Measurements from ENCODE around the gene MPIG6B.

MPIG6B gene

DNA sequence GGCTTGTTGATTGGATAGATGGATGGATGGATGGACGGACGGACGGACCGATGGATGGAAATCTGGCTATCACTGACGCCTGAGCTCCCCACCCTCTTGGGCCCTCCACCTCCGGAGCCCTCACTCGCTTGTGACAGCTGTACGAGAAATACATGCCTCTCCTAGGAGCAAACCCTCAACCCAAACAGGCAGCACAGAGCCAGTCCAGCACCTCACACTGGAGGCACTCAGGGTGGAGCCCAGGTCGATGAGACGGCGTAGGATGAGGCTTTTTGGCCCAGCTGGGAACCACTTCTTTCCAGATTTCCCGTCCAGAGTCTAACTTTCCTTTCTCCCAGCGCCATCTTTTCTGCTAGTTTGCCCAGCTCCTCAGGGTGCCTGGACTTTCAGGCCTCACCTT lies 39.6 kb upstream of the MPIG6B start:
- TF ChIP-seq, protein P1, sequence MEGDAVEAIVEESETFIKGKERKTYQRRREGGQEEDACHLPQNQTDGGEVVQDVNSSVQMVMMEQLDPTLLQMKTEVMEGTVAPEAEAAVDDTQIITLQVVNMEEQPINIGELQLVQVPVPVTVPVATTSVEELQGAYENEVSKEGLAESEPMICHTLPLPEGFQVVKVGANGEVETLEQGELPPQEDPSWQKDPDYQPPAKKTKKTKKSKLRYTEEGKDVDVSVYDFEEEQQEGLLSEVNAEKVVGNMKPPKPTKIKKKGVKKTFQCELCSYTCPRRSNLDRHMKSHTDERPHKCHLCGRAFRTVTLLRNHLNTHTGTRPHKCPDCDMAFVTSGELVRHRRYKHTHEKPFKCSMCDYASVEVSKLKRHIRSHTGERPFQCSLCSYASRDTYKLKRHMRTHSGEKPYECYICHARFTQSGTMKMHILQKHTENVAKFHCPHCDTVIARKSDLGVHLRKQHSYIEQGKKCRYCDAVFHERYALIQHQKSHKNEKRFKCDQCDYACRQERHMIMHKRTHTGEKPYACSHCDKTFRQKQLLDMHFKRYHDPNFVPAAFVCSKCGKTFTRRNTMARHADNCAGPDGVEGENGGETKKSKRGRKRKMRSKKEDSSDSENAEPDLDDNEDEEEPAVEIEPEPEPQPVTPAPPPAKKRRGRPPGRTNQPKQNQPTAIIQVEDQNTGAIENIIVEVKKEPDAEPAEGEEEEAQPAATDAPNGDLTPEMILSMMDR (IDR thresholded peaks at IDR 0.05) = no peak
- no peak overlapping the region for H3K27ac ChIP-seq
- no peak overlapping the region for H3K4me3 ChIP-seq
- no peak for DNase-seq (ENCODE audit: low spot score)

DNA sequence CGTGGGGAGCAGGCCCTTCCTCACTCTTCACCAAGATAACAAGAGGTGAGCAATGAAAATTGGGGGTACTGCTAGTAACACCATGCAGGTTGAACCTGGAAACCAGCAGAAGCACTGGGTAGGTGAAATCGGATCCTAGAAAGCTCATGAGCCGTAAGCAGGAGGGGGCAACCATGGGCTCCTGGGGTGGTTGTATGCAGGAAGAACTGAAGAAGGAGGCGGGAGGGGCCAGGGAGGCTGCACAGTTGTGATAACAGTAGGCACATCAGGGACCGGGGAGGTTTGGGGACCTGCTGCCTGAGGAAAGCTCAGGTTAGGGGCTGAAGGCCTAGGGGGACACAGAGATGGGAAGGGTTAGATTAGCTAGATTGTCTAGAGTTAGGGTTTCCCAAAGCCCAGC lies 36.7 kb upstream of the MPIG6B start:
- H3K27ac ChIP-seq = no peak overlapping the region
- no peak for DNase-seq (ENCODE audit: low spot score)
- no peak overlapping the region for H3K4me3 ChIP-seq
- TF ChIP-seq, protein P1 (IDR thresholded peaks at IDR 0.05) = no peak

DNA sequence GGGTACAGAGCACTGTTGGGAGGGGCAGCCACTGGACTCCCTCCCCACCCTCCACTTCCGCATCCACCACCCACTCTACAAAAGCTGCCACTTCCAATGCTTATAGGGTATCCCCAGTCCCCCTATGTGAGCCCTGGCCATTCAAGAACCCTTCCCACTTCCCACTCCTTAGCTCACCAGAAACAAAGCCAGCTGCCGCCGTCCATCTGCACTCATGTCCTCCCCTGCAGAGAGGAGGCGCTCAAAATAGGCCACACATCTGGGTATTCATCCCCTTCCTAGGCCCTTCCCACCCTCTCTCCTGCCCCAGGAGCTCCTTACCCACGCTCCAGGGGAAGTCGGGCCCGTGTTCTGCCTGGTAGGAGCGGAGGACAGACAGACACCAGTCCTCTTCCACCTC lies 35.9 kb upstream of the MPIG6B start:
- TF ChIP-seq, protein P1 (IDR thresholded peaks at IDR 0.05) = no peak
- no peak for DNase-seq (ENCODE audit: low spot score)
- Histone ChIP-seq H3K27ac (no peak overlapping the region), H3K4me3 (no peak overlapping the region)

DNA sequence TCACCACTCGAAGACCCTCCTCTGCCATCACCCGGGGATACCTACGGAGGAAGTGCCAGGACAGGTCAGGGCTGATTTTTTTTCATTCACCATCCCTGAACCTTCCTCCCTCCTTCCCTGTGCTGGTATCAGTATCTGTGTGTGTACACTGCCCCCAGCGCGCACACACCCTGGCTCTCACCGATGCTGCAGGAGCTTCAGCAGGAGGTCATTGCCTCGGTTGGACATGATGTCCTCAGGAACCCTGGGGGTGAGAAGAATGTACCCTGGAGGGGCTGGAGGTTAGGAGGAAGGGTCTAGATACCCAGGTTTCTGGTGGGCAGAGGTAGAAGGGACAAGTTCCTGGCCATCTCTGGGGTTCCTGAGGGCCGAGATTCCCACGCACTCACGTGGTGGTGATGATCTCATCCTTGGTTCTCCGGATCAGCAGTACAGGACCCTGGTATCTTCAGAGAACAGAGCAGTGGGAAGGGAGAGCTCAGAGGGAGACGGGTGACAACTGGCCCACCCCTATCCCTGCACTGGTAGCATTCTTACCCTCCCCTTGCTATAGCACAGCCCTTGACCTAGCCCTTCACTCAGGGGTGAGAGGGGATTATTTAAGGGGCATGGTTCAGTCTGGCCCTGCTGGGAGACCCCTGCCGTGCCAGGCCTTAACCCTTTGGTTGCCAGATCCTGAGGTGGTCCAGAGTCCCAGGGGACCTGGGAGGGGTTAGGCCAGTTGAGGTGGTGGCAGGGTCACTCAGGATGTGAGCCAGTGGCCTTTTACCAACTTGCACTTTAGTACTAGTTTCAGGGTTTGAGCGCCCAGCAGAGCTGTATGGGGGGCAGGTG lies 35.1 kb upstream of the MPIG6B start:
- DNase-seq (ENCODE audit: low spot score) = no peak
- TF ChIP-seq, protein P1 (IDR thresholded peaks at IDR 0.05) = no peak
- H3K27ac ChIP-seq = no peak overlapping the region
- H3K4me3 ChIP-seq = no peak overlapping the region

DNA sequence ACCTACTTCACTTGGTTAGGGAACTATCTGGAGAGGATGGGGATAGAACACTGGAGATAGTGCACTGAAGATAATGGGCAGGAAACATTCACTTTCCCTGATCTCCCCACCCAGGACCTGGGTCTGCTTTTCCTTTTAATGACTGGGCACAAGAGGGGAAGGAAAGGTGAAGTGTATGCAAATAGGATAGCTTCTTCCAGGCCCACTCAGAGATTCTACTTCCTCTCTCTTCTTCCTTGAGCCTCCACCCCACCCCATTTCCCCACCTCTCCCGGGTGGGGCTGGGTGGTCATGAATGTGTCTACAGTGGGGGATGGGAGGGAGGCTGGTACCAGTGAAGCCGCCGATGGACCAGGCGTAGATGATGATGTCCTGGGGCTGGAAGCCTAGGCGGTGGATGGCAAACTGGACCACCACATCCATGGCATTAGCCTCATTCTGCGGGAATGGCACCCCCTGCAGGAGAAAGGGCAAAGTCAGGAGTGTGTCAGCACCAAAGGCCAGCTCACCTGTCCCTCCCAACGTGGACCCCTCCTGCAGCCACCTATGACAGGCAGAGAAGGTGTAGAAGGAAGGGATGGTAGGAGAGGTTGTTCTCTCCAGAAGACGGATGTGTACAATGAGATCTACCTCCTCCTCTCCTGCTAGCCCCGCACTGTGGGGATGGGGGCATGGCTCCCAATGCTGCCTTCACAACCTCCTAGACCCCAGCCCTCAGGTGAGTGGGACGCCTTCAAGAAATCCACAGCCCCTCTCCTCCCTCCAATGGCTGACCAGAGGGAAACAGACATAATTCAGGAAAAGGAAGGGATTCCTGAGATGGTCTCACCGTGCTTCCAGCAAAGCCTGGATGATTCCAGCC lies 33.7 kb upstream of the MPIG6B start:
- Histone ChIP-seq H3K4me3 (no peak overlapping the region), H3K27ac (no peak overlapping the region)
- TF ChIP-seq, protein P1 (IDR thresholded peaks at IDR 0.05) = no peak
- DNase-seq (ENCODE audit: low spot score) = no peak

DNA sequence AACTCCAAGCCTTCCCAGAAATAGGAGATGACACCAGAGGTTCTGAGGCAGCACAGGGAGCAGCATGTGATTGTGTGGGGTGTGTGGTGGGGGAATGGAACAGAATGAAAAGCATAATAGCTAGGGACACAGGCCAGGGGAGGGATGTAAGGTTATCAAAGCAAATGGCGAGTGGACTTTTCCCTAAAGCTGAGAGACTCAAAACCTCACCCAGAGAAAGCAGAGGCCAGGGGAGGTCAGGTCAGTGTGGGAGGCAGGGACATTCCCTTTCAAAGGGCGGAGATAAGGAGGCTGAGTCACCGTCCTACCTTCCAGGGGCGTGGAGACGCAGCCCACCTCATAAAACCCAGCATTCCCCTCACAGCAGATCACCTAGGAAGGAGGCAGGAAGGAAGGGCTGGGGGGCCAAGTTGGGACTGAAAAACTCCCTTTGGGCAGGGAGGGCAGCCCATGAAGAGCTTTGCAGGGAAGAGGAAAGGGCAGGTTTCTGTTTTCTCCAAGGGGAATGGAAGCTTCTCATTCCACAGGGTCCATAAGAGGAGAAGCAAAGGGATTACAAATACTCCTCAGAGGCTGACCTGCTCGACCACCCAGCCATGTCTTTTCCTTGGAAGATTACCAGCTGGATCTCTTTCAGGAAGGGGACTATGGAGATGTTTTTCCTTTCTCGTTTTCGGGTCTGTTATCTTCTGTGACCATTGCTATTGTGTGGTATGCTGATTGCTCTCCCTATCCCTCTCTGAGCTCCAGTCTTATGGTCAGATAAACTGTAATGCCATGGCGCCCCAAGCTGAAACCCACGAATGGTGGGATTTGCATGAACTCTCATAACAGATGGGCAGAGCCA lies 32.7 kb upstream of the MPIG6B start:
- no peak overlapping the region for H3K27ac ChIP-seq
- TF ChIP-seq, protein P1 (IDR thresholded peaks at IDR 0.05) = no peak
- no peak overlapping the region for H3K4me3 ChIP-seq
- no peak for DNase-seq (ENCODE audit: low spot score)

Data from coronary artery (tissue), 2 donors.